Myometrial cell (primary cell): ENCODE measurements around the gene FBXO47. TPM values are rescaled to one million over a fixed set of nuclear protein-coding genes. Genes with fewer than 3 reads are reported as not detected.

Source experiments
- total RNA-seq: library from RNA; depleted of rRNA; stranded (reverse); fragments of >200 nt; gene quantifications from 2 replicates; pipeline ENCODE4 v1.2.3, GENCODE V29; 2015

The FBXO47 gene
- total RNA-seq: not detected in 2 replicates

DNA sequence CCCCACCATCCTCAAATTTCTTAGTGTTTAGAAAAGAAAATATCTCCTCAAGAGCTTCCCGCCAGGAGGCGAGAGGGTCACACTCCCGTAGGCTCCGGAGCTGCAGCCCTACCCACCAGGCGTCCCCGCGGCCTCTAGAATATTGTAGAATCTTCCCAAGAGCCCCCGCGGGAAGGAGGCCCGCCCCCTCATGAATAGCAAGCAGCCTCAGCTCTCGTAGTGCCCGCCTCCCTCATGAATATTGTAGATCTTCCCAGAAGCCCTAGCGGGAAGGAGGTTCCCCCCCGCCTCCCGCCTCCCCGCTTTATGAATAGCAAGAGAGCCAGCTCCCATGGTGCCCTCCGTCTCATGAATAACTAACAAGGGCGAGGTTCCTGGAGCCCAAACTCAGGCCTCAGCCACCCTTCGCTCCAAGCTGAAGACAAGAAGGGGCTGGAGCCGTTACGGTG is at the start of gene FBXO47:
FBXO47 (minus strand) TSS at position 114 of the 449 bp plus-strand sequence. CDS start 4,378 bp downstream, outside the sequence.

GRCh38 chr17:38925263-38925995 is 41.8 kb downstream of the FBXO47 start, which contains the start of gene LASP1NB:
Gene LASP1NB, plus strand, starts transcription at chr17:38925614.

Other genes with a start within 250 kb of the FBXO47 start
- 10.6 and 21.6 TPM in 2 replicates for gene CISD3, start 237.1 kb downstream of the FBXO47 start, total RNA-seq
- 4.8 and 9.5 TPM in 2 replicates for gene PCGF2, start 219.1 kb downstream of the FBXO47 start, total RNA-seq
- gene PSMB3, start 214.7 kb downstream of the FBXO47 start, total RNA-seq: 369 and 423 TPM in 2 replicates
- gene PIP4K2B, start 167.8 kb downstream of the FBXO47 start, total RNA-seq: 40.6 and 46.6 TPM in 2 replicates
- 9.2 and 9.9 TPM in 2 replicates for gene CWC25, start 142.1 kb downstream of the FBXO47 start, total RNA-seq
- gene RPL23, start 113.7 kb downstream of the FBXO47 start, total RNA-seq: 1,125 and 1,274 TPM in 2 replicates
- gene LASP1, start 97.3 kb downstream of the FBXO47 start, total RNA-seq: 284 and 359 TPM in 2 replicates
- gene PLXDC1, start 184.2 kb upstream of the FBXO47 start, total RNA-seq: not detected in 2 replicates
- gene ARL5C, start 198.8 kb upstream of the FBXO47 start, total RNA-seq: not detected in 2 replicates
- gene CACNB1, start 230.3 kb upstream of the FBXO47 start, total RNA-seq: 4.6 and 5.0 TPM in 2 replicates
- gene RPL19, start 232.9 kb upstream of the FBXO47 start, total RNA-seq: 2,588 and 2,745 TPM in 2 replicates